WI38 (cell line): Measurements from ENCODE around the gene APC.
A peak's percentile ranks its signal among the peaks of the same experiment; 100 is the strongest.

Experiments
- H3K4me3 ChIP-seq: 2 replicates; pipeline ENCODE4 v1.5.1; 2011; ENCODE audit warnings: low read depth, mild to moderate bottlenecking, control low read depth, low read length
- CTCF ChIP-seq: IDR thresholded peaks from 2 replicates; pipeline ENCODE4 v1.5.1; 2012; ENCODE audit warnings: low read depth, mild to moderate bottlenecking, control low read depth, low read length

The APC gene

GRCh38 chr5:112737463-112738190, at the start of gene APC:
Gene APC, plus strand, starts transcription at chr5:112737885. Its CDS starts 17,006 bp downstream, at chr5:112754891.
- TF ChIP-seq CTCF, result no peak
- H3K4me3 ChIP-seq, result peak within 1 kb of the TSS; percentile 87

DNA sequence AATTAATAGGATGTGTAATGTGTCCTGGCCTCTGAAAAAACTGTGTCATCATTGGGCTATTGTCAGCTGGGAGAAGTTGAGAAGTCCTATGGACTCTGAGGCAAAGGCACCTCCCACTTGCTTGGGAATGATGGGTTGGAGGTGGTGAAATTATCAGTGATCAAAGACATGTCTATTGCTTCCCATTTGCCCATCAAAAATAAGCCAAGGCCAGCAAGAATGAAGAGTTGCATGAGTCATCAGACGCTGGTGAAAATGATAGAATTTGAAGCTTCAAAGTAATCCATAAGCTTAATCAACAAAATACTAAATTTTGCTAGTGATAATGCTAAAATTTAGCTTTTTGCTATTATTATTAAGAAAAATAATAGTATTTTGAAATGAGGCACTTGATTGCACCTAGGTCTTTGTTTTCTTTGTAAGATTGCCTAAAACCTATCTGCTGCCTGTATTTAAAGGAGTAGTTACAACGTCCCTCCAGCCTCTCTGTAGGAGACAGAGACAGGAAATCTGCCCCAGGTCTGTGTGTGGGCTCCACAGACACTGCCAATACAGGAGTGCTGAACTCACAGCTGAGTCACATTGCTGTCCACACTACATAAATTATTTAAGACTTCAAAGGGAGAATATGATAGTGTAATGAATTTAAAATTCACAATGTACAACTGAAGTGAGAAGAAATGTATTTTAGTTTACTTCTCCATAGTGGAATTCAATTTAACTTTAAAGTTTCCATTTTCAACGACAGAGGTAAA, 48.4 kb upstream of the APC start:
- no peak for TF ChIP-seq CTCF
- H3K4me3 ChIP-seq, result no peak overlapping the region

GRCh38 chr5:112690605-112691338, 46.9 kb upstream of the APC start:
- no peak for TF ChIP-seq CTCF
- H3K4me3 ChIP-seq, result no peak overlapping the region

GRCh38 chr5:112691339-112691680, 46.4 kb upstream of the APC start:
- no peak overlapping the region for H3K4me3 ChIP-seq
- TF ChIP-seq CTCF, result no peak

GRCh38 chr5:112691758-112692157, 45.9 kb upstream of the APC start:
- H3K4me3 ChIP-seq, result no peak overlapping the region
- peak; percentile 25; the same call in 1 of the 2 replicates for TF ChIP-seq CTCF

GRCh38 chr5:112692472-112692871, 45.2 kb upstream of the APC start:
- no peak for TF ChIP-seq CTCF
- no peak overlapping the region for H3K4me3 ChIP-seq

GRCh38 chr5:112693301-112693700, 44.4 kb upstream of the APC start:
- no peak for TF ChIP-seq CTCF
- H3K4me3 ChIP-seq, result no peak overlapping the region
